M059J (cell line): Measurements from ENCODE around the gene PARP3. TPM values are rescaled to one million over a fixed set of nuclear protein-coding genes. Genes with fewer than 3 reads are reported as not detected.

Experiments
- DNase-seq: peaks from one replicate; pipeline ENCODE4 v3.0.0-alpha.2; 2012; ENCODE audit warnings: low read depth
- total RNA-seq: library from RNA; depleted of rRNA; stranded (reverse); fragments of >200 nt; shearing (Covaris generic); gene quantifications from 2 replicates; pipeline ENCODE4 v1.2.3, GENCODE V29; 2014

PARP3 gene
- total RNA-seq, 1 experiment from 2014 or later: 15.9 TPM

DNA sequence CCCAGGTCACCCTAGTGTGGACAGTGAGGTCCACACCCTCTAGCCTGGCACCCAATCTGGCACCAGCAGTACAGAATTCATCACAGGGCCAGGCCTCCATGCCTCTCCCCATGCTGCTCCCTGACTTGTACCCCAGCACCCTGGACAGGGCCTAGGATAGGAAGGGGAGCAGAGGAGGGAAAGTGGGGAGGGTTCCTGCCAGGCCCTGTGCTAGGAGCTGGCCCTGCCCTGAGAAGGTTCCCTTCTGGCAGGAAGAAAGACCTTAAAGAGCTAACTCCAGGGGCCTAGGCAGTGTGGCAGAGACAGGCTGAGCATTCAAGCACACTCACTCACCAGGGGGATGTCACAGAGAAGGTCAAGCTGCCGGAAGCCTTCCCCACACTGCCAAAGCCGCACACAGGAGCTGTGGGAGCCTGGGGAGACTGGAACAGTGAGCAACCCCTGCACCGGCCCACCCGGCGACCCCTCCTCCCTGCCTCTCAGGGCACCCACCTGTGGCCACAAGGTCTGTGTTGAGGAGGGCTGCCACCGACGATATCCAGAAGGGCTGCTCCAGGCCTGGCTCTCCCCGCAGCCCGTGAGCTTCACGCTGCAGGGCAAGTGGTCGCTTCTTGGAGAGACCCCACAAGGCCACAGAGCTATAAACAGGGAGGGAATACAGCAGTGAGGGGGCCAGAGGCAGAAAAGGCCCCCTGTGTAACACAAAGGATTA, 7.9 kb upstream of the PARP3 start:
- DNase-seq: no peak

DNA sequence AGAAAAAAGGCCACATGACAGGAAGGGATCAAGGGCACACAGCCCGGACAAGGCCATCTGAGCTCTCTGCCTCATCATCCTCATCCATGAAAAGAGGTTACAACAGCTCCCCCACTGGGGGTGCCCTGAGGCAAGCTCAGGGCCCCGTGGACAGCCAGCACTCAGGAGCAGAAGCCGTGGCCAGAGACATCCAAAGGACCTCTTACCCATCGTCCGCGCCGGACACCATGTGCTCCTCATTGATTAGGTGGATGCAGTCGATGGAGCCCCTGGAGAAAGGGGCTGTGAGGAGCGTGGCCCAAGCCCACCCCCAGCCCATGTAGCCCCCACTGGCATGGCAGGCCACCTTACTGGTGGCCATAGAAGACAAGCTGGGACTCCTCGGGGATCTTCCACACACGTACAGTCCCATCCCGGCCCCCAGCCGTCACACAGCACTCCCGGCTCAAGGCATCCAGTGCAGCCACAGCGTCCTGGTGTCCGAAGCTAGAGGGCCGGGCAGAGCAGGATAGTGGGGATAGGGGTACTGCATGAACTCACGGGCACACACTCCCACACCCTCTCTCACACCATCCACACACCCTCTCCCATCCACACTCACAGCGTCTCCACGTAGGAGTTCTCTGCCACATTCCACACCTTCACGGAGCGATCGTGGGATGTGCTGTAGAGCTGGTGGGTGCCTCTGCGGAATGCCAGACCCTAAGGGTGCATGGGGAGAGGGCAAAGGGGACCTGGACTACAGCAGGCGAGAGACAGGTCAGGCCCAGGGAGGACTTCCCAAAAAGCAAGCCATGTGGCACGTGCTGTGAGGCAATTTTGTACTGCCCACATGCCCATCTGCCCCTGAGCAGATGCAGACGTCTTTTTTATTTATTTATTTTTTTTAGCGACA, 6.9 kb upstream of the PARP3 start:
- no peak for DNase-seq

DNA sequence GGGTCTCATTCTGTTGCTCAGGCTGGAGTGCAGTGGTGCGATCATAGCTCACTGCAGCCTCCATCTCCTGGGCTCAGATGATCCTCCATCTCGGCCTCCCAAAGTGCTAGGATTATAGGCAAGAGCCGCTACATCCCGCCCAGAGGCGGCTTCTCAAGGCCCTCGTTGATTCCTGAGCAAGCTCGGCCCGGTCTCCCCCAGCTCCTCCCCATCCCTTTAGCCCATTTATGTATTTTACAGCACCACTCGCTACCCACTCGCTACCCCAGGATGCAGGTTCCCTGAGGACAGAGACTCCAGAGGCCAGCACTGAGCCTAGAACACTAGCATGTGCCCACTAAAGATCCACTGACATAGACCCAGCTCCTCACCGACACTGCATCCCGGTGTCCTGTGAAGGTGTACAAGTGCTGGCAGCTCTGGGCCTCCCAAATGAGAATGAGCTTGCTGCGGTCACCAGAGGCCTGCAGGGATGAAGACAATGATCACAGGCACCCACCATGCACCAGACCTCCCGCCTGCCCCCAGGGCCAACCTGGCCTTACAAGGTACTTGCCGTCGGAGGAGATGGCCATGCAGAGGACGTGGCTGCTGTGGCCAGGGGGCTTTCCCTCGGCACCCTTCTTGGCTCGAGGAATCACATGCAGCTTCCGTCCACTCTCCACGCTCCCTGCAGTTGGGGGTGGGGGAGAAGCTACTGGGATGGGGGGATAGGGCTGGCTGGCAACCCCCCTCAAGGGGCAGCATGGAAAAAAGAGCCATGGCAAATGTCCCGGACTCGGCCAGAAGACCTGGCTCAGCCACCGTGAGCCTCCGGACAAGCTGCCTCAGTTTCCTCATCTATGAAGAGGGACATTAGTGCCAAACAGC, 6.0 kb upstream of the PARP3 start:
- no peak for DNase-seq

DNA sequence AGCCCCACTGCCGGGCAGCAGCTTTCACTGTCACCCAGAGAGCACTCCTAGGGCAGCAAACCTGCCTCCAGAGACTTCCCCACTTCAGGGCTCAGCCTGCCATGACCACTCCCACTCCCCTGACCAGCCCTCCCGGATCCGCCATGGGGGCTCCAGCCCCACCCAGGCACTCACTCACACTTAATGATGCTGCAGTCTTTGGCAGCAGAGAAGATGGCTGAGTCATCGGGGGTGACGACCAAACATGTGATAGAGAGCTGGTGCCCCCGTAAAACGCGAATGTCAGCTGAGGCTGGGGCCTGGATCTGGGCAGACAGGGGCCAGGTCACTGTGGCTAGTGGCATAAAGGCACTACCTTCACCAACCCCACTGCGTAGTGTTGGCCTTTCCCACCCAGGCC, 5.1 kb upstream of the PARP3 start:
- no peak for DNase-seq

DNA sequence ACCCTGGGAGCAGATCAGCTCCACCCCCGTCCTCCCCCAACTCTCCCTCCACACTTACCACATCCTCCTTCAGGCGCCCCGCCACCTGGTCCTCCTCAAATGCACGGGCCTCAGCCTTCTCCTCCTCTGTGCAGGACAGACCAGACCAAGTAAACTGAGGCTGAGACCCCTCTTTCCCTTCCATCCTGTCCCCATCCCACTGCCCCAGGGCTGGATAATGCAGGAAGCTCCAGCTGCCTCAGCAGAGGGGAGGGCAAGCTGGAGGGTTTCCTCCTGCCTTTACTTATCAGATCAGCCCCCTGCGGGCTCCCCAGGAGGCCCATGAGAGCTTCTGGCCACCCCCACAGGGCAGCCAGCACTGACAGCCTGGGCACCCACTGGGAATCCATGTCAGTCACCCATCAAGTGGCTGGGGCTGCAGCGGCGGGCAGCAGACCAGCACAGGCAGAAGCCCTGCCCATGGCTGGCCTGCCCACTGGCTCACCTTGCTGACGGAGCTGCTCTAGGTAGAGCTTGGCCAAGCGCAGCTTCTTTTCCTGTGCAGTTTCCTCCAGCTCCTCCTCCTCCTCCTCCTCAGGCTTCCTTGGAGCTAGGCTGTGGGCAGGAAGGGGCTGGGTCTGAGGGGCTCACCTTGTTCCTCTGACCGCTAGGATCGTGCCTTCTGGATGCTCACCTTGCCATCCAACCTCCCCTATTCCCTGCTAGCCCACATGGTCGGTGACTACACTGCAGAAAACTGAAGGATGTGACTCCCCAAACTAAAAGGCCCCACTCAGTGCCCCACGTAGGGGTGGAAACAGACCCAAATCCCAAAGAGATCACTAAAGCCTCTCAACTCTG, 4.3 kb upstream of the PARP3 start:
- no peak for DNase-seq

DNA sequence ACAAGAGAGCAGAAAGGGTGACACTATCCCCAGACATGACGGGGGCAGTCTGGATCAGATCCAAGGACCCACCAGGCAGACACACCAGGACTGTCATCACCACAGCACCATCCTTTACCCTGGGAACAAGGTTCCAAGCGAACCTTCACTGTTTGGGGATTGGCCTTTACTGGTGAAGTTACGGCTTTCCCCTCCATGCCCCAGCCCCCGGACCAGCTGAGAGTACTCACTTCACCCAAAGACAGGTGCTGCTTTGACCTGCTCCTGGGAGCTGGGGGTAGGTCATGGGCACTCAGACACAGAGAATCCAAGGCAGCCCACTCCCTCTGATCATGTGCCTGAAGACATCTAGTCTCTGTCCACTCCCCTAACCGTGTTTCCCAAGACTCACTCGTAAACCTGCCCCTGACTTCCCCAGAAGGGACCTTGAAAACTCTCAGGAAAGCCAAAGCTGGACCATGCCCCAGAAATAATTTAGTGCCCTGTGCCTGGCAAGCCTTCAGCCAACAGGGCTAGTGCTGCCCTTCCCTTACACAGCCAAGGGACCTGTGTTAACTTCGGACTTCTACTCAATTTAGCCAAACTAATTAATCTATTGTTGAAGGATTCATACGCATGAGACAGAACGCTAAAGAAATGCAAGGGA, 3.3 kb upstream of the PARP3 start:
- no peak for DNase-seq

DNA sequence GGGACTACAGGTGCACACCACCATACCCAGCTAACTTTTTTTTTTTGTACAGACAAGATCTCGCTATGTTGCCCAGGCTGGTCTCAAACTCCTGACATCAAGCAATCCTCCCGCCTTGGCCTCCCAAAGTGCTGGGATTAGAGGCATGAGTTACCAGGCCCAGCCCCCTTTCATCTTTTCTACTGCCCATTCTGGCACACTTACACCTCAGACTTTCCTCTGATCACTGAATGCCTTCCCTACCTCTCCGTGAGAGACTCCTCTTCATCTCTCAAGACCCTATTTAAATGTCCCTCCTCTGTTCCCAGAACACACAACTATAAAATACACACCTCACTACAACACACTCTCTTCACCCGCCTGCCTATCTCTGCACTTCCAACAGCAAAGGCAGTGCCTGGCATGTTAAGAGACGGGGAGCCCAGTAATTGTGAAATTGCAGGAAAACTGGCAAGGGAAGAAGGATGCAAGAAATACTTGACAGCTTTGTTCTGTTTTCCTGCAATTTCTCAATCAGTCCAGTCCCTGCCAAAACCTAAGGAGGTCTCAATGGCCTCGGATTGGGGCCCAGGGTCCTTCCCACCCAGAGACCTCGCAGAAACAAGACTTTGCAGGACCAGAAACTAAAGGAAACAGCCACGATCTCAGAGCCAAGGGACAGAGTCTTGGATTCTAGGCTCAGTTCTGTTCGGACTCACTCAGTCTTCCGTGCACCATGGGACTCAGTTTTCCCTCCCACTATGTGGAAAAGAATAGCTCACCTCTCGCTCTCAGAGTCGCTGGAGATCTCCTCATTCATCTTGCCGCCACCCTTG, 1.3 kb upstream of the PARP3 start:
- DNase-seq: no peak

DNA sequence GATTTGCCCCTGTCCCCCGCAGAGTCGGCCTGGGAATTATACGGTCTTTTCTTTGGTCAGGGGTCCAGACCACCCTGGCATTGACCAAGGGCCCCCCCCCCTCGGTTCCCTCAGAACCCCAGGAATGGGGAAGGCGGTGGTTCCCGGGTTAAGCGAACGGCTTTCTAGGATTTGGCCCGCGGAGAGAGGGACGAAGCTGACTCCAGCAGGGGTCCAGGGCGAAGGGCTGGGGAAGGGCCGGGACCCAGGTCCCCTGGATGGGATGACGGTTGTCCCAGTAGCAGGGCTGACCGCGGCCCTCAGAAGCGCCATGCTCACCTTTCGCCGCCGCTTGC, 733 bp upstream of the PARP3 start:
- DNase-seq: no peak

DNA sequence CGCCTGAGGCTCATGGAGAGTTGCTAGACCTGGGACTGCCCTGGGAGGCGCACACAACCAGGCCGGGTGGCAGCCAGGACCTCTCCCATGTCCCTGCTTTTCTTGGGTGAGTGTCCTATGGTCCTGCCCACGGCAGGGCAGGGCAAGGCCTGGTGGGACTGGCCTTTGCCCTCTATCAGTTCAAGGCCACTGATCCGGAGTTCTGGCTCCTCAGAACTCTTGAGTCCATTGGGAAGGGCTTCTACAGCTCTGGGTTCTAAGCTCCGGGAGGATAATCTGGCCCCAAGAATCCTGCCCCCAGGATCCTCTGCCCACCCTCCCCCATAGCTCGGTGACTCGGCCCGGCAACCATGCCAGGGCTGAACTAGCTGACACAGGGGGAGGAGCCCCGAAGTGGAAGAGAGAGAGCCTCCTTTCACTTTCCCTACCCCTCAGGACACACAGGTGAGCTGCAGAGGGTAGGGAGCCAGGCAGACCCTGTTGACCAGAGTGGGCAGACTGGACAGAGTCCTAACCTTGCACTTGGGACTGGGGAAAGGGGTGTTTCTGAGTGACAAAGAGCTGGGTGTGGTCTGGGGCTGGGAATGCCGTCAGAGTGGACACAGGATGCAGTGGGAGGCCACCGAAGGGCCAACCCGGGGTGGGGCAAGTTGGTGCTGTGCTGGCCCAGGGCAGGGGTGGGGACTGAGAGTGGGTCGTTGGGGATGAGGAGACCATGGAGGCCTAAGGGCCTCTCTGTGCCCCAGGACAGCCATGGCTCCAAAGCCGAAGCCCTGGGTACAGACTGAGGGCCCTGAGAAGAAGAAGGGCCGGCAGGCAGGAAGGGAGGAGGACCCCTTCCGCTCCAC, 664 bp downstream of the PARP3 start:
- peak; percentile 64 for DNase-seq

DNA sequence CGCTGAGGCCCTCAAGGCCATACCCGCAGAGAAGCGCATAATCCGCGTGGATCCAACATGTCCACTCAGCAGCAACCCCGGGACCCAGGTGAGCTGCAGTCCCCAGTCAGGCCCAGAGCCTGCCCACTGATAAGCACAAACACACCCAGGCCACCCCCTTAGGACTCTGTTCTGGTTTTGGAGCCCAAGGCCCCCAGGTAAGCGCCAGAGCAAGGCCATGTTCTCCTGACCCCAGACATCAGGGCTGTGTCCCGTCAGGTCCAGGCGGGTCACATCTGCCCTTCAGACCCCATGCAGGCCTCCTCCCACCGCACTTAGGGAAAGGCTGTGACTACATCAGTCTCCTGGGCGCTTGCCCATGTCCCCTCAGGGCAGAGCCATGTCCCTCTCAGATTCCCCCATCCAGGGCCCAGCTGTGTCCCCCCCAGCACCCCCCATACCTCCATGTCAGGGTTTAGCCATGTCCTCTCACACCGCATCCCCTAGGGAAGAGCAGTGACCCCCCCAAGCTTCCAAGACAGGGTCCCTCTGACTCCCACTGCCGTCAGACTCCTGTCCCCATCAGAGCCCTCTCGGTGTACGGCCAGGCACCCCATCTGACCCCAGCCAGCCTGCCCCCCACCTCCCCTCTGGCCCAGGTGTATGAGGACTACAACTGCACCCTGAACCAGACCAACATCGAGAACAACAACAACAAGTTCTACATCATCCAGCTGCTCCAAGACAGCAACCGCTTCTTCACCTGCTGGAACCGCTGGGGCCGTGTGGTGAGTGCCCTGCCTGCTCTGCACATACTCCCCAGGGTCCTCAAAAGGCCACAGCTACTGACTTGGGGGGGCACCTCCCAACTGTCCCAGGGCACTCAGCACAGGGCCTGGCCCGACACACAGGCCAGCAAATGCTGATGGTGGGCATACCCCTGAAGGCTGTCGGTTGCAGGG, 1.6 kb downstream of the PARP3 start:
- DNase-seq: no peak

DNA sequence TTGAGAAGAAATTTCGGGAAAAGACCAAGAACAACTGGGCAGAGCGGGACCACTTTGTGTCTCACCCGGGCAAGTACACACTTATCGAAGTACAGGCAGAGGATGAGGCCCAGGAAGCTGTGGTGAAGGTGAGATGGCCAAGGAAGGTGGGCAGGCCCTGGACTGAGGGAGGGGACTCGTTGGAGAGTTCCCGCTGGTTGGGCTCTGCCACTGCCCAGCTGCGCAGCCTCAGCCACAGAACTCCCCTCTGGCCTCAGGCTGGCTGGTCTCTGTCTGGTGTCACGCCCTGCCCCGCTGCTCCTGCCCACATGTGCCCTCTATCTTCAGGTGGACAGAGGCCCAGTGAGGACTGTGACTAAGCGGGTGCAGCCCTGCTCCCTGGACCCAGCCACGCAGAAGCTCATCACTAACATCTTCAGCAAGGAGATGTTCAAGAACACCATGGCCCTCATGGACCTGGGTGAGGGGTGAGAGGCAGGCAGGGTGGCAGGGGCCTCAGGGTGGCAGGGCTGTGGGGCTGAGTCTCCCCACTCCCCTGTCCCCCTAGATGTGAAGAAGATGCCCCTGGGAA, 2.4 kb downstream of the PARP3 start:
- no peak for DNase-seq

DNA sequence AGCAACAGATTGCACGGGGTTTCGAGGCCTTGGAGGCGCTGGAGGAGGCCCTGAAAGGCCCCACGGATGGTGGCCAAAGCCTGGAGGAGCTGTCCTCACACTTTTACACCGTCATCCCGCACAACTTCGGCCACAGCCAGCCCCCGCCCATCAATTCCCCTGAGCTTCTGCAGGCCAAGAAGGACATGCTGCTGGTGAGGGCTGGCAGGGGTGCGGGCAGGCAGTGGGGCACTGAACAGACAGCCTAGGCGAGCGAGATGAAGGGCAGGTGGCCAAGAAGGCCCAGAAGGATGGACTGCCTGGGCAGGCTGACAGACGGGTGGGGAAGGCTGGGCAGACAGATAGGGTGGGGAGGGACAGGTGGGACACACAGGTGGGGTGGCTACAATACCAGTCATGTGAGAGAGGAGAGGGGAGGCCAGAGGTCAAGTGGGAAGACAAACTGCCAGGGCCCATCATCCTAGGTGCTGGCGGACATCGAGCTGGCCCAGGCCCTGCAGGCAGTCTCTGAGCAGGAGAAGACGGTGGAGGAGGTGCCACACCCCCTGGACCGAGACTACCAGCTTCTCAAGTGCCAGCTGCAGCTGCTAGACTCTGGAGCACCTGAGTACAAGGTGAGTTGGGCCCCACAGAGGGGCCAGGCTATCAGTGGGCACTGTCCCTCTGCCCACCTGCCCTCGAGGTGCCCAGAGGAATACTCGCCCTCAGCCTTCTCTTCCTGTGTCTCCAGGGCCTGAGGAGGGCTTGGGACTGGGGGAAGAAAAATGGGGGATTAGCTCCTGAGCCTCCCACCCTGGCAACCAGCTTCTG, 3.1 kb downstream of the PARP3 start:
- no peak for DNase-seq

DNA sequence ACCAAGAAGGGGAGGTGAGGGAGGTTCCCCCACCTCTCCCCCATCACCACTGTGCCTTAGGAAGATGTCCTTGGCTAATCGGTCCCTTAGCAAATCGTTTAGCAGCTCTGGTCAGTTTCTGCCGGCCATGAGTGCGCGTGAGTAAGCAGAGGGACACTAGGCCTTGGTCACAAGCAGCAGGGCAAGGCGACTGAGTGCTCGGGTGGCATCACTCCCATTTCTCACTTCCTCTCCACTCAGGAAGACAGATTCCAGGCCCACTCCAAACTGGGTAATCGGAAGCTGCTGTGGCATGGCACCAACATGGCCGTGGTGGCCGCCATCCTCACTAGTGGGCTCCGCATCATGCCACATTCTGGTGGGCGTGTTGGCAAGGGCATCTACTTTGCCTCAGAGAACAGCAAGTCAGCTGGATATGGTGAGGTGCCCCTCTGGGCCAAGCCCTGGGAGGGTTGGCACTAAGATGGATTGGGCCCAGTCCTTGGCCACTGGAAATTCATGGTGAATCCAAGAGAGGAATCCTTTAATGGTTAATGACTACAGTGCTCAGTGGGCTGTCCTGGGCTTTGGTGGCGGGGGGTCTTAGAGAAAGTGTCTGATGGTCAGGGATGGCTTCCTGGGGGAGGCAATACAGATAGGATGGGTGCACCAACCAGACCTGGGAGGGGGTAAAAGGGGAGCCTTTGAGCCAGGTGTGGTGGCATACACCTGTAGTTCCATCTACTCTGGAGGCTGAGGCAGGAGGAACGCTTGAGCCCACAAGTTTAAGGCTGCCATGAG, 4.0 kb downstream of the PARP3 start:
- no peak for DNase-seq

DNA sequence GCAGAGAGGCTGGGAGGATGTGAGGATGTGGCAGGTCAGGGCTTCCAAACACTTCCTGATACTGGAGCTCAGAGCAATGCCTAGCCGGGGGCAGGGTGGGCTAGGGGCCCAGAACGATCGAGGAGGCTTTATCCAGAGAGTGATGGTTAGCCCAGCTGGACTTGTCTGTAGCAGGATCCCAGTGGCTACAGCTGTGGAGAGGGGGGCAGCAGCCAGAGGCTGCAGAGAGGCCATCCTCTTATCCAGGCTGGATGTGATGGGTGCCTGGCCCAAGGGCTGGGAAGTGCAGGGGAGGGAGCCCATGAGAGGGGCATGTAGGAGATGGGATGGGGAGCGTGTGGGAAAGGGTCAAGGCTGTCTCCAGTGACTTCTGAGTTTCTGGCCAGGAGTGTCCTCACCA, 4.6 kb downstream of the PARP3 start:
- DNase-seq: no peak

DNA sequence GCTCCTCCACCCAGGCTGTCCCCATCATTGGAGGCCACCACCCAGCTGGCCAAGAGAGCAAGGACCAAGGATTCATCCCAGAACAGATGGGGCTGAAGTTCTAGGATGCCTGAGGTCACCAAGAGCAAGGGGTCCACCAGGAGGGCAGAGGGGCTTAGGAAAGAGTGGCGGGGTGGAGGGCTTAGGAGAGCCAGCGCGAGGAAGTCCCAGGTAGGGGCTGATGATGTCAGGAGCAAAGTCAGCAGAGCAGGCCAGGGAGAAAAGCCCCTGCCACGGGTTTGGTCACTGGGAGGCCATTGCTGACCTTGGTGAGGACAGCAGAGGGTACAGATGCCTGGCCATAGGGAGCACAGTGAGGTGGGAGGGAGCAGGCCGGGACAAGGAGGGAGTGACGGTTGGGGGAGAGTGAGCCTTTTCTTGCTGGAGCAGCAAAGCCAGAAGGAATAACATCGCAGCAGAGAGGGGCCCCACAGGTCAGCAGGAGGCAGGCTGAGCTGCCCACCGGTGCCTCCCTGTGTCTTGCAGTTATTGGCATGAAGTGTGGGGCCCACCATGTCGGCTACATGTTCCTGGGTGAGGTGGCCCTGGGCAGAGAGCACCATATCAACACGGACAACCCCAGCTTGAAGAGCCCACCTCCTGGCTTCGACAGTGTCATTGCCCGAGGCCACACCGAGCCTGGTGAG, 5.2 kb downstream of the PARP3 start:
- DNase-seq: no peak
